Caco-2 (cell line): ENCODE measurements around the gene TMEM183A. TPM values are rescaled to one million over a fixed set of nuclear protein-coding genes. Genes with fewer than 3 reads are reported as not detected.

Experiments used
- BruUV-seq: library from RNA; stranded (reverse); fragments of 400-500 nt; replicated peaks from 2 replicates; lab custom pipeline; 2021; lab: Mats Ljungman, UMichigan
- CTCF ChIA-PET: fragments of 300-600 bp; sonication (Branson Sonifier 250); formaldehyde crosslinking; loops from one replicate; lab custom pipeline; 2022; ENCODE audit warnings: antibody characterized with exemption; lab: Charles Lee
- POLR2A ChIA-PET: fragments of 300-600 bp; sonication (Branson Sonifier 250); formaldehyde crosslinking; loops from one replicate; lab custom pipeline; 2022; ENCODE audit warnings: antibody characterized with exemption; lab: Charles Lee
- DNase-seq, 2 experiments: peaks; one replicate each; pipeline versions ENCODE4 v3.0.0 to v3.0.0-alpha.2; 2020 to 2022
- H3K27me3 ChIP-seq: replicated peaks from 2 replicates; pipeline ENCODE4 v1.6.0; 2011; ENCODE audit warnings: low read length; ENCODE audit not compliant: control insufficient read depth, insufficient read depth
- H3K36me3 ChIP-seq: 2 replicates; pipeline ENCODE4 v1.5.1; 2011; ENCODE audit warnings: low read length; ENCODE audit not compliant: control insufficient read depth, insufficient read depth
- H3K4me1 ChIP-seq: fragments of 250-450 bp; sonication (Bioruptor Pico); 2 replicates; pipeline ENCODE4 v1.5.1; 2020; ENCODE audit warnings: mild to moderate bottlenecking
- H3K4me3 ChIP-seq: 2 replicates; pipeline ENCODE4 v1.5.1; 2011; ENCODE audit warnings: low read depth, mild to moderate bottlenecking, control low read depth, low read length
- H3K9me3 ChIP-seq: fragments of 250-450 bp; sonication (Bioruptor Pico); 2 replicates; pipeline ENCODE4 v1.5.1; 2020; ENCODE audit warnings: mild to moderate bottlenecking, moderate library complexity
- H3K27ac Mint-ChIP-seq: one replicate; pipeline ENCODE4 v1.8.0; 2022; ENCODE audit warnings: mixed read lengths; ENCODE audit not compliant: unreplicated experiment
- H3K27me3 Mint-ChIP-seq: one replicate; pipeline ENCODE4 v1.8.0; 2022; ENCODE audit warnings: mixed read lengths; ENCODE audit not compliant: insufficient read depth, unreplicated experiment
- H3K36me3 Mint-ChIP-seq: one replicate; pipeline ENCODE4 v1.8.0; 2022; ENCODE audit warnings: mild to moderate bottlenecking, mixed read lengths; ENCODE audit not compliant: insufficient read depth, unreplicated experiment
- H3K4me1 Mint-ChIP-seq: one replicate; pipeline ENCODE4 v1.8.0; 2022; ENCODE audit warnings: low read depth, mixed read lengths; ENCODE audit not compliant: unreplicated experiment
- H3K4me3 Mint-ChIP-seq: one replicate; pipeline ENCODE4 v1.8.0; 2022; ENCODE audit warnings: mild to moderate bottlenecking, moderate library complexity, mixed read lengths; ENCODE audit not compliant: unreplicated experiment
- H3K9me3 Mint-ChIP-seq: one replicate; pipeline ENCODE4 v1.8.0; 2022; ENCODE audit warnings: mixed read lengths; ENCODE audit not compliant: unreplicated experiment
- CTCF ChIP-seq, 2 experiments: fragments of 200-600 bp in 1 of 2; IDR thresholded peaks; 1 replicate in 1 of 2; 2 replicates in 1 of 2; pipeline versions ENCODE4 v1.5.1 to v1.8.0; 2011 to 2022; ENCODE audit warnings: antibody characterized with exemption in 1 of 2, control low read depth in 1 of 2, inconsistent platforms in 1 of 2, low read depth in 1 of 2, low read length in 1 of 2, mild to moderate bottlenecking in 1 of 2, moderate library complexity in 1 of 2; ENCODE audit not compliant: insufficient read depth in 1 of 2, severe bottlenecking in 1 of 2, unreplicated experiment in 1 of 2
- intact Hi-C: fragments of 100-400 bp; cut with micrococcal nuclease; formaldehyde crosslinking; loops from one replicate; pipeline ENCODE4 v1.10.0; 2022; ENCODE audit not compliant: unreplicated experiment
- total RNA-seq: library from RNA; stranded (reverse); gene quantifications from 2 replicates; pipeline ENCODE4 v1.2.3, GENCODE V29; 2022

The TMEM183A gene
- total RNA-seq, 1 experiment from 2014 or later = 74.3 TPM

- Mint-ChIP-seq H3K9me3 (no peaks in the 10 kb centered on the region), H3K27me3 (no peaks in the 10 kb centered on the region), H3K4me3 (no peak overlapping the region), H3K27ac (no peak overlapping the region), H3K36me3 (peaks cover 5% of the 10 kb centered on the region), H3K4me1 (peaks cover 21% of the 10 kb centered on the region)
- TF ChIP-seq CTCF (IDR thresholded peaks at IDR 0.05; ENCODE audit: insufficient read depth in 1 of 2, low read depth in 1 of 2, low read length in 1 of 2, severe bottlenecking in 1 of 2, unreplicated experiment in 1 of 2) = no peak
- CTCF ChIA-PET = interaction anchor here (0.6 to 3.5 kb wide), 28 partner anchors 10 to 303 kb away, joined by 3 to 90 read pairs (median 5); partner anchors contain the start of genes ADORA1 and PPFIA4
- no TSS peak for BruUV-seq
- Histone ChIP-seq H3K36me3 (no peaks in the 10 kb centered on the region), H3K4me3 (no peak overlapping the region), H3K9me3 (no peaks in the 10 kb centered on the region), H3K27me3 (no peaks in the 10 kb centered on the region), H3K4me1 (peaks cover 8% of the 10 kb centered on the region; the same call in 1 of the 2 replicates)
- intact Hi-C loops = loop anchor here (1.0 to 10.0 kb wide), 6 partner anchors 42 to 285 kb away; no protein-coding TSS in a partner anchor
- peak; percentile 35 to 38 for DNase-seq
- POLR2A ChIA-PET = no interaction called here
Observed at GRCh38 chr1:203039609-203040512, 32.7 kb downstream of the TMEM183A start.

DNA sequence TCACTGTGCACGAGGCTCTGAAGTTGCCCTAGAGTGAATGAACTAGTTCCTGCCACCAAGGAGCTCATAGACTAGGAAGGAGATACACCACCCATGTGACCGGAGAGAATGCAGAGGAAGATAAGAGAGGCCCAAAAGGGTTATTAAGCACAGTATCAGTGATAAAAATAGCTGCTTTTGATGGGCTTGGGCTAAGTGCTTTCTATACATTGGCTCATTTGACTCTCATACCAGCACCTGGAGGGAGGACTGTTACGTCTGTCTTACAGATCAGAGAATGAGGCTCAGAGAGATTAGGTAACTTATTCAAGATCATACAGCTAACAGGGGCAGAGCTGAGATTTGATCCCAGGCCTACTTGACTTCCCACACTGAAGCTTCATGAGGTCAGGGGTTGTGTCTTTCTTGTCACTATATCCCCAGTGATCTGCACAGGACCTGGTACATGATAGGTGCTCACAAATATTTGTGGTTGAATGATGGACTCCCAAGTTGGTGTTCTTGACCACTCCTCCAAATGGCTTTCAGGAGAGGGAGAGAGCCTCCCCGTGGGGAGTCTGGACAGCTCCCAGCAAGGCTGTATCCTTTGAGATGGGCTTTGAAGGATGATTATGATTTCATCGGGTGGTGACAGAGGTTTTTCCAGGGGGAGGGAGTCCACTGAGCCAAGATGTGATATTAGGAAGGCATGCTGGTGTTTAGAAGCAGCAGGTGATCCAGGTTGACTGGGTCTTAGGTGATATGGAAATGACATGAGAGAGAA is 33.5 kb downstream of the TMEM183A start:
- H3K4me1 ChIP-seq = peaks cover 8% of the 10 kb centered on the region; the same call in 1 of the 2 replicates
- no peaks in the 10 kb centered on the region for H3K27me3 ChIP-seq
- peak in 1 of 2 experiments; percentile 21 for DNase-seq
- H3K27ac Mint-ChIP-seq = peak overlapping the region; percentile 50
- POLR2A ChIA-PET = no interaction called here
- no peak overlapping the region for H3K4me3 ChIP-seq
- H3K9me3 ChIP-seq = no peaks in the 10 kb centered on the region
- H3K9me3 Mint-ChIP-seq = no peaks in the 10 kb centered on the region
- no TSS peak for BruUV-seq
- no peaks in the 10 kb centered on the region for H3K27me3 Mint-ChIP-seq
- H3K36me3 ChIP-seq = no peaks in the 10 kb centered on the region
- peaks cover 21% of the 10 kb centered on the region for H3K4me1 Mint-ChIP-seq
- intact Hi-C loops = no loop called here
- H3K36me3 Mint-ChIP-seq = peaks cover 5% of the 10 kb centered on the region
- no peak overlapping the region for H3K4me3 Mint-ChIP-seq
- CTCF ChIA-PET = interaction anchor here (0.6 to 3.5 kb wide), 20 partner anchors 9 to 287 kb away, joined by 3 to 90 read pairs (median 5); partner anchors contain the start of genes ADORA1 and PPFIA4
- TF ChIP-seq CTCF (IDR thresholded peaks at IDR 0.05; ENCODE audit: insufficient read depth in 1 of 2, low read depth in 1 of 2, low read length in 1 of 2, severe bottlenecking in 1 of 2, unreplicated experiment in 1 of 2) = no peak
